Upper lobe of left lung (tissue), 4 donors: Measurements from ENCODE around the gene UBL4A.

Source experiments
- EP300 ChIP-seq, 4 donors: sonication (generic); formaldehyde crosslinking; IDR thresholded peaks; one replicate each; pipeline ENCODE4 v1.5.1; 2017; ENCODE audit warnings: antibody characterized with exemption in 4 of 4, control low read depth in 2 of 4
- POLR2A ChIP-seq, 4 donors: fragments of 450-650 bp; IDR thresholded peaks; one replicate each; pipeline ENCODE4 v1.5.1; 2016 to 2017; ENCODE audit warnings: antibody characterized with exemption in 4 of 4, mild to moderate bottlenecking in 2 of 4
- POLR2AphosphoS5 ChIP-seq, 2 donors: sonication (generic); formaldehyde crosslinking; IDR thresholded peaks; one replicate each; pipeline ENCODE4 v1.5.1; 2017; ENCODE audit warnings: antibody characterized with exemption in 2 of 2
- TF ChIP-seq, protein P1 (sequence below), 6 experiments: fragments of 450-650 bp in 4 of 6; fragments of 200-600 bp in 2 of 6; sonication (generic) in 2 of 6; IDR thresholded peaks; one replicate each; pipeline ENCODE4 v1.5.1; 2016 to 2019; ENCODE audit warnings: antibody characterized with exemption in 6 of 6

DNA sequence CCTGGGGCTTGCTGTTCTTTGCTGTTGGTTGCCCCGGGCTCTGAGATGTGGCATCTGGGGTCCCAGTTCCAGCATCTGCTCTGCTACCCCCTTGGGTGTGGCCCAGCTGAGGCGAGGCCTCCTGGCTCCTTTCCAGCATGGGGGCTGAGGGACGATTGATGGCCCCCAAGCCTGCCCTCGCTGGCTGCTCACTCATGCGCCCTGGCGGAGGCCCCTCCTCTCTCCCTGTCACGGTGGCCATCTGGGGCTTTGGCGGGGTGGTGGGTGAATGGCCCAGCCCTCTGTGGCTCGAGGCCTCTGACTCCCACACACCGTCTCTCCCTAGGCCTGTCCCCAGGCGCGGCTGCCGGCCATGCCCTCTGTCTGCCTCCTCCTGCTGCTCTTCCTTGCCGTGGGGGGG is 26.6 kb downstream of the UBL4A start:
- TF ChIP-seq, protein P1, sequence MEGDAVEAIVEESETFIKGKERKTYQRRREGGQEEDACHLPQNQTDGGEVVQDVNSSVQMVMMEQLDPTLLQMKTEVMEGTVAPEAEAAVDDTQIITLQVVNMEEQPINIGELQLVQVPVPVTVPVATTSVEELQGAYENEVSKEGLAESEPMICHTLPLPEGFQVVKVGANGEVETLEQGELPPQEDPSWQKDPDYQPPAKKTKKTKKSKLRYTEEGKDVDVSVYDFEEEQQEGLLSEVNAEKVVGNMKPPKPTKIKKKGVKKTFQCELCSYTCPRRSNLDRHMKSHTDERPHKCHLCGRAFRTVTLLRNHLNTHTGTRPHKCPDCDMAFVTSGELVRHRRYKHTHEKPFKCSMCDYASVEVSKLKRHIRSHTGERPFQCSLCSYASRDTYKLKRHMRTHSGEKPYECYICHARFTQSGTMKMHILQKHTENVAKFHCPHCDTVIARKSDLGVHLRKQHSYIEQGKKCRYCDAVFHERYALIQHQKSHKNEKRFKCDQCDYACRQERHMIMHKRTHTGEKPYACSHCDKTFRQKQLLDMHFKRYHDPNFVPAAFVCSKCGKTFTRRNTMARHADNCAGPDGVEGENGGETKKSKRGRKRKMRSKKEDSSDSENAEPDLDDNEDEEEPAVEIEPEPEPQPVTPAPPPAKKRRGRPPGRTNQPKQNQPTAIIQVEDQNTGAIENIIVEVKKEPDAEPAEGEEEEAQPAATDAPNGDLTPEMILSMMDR (IDR thresholded peaks at IDR 0.05), result no peak
- TF ChIP-seq EP300 (IDR thresholded peaks at IDR 0.05) (no peak), POLR2A (IDR thresholded peaks at IDR 0.05) (no peak), POLR2AphosphoS5 (IDR thresholded peaks at IDR 0.05) (no peak)
